GM13977 (cell line): ENCODE measurements around the gene RAI1.

Experiments used
- DNase-seq: peaks from one replicate; pipeline ENCODE4 v3.0.0; 2012; ENCODE audit warnings: low spot score
- CTCF ChIP-seq: IDR thresholded peaks from 2 replicates; pipeline ENCODE4 v1.5.1; 2012; ENCODE audit warnings: mild to moderate bottlenecking, control low read depth; ENCODE audit not compliant: insufficient read depth; ENCODE audit errors: extremely low read depth, missing control alignments
- in situ Hi-C: fragments of 300-500 bp; cut with MboI; formaldehyde crosslinking; loops from one replicate; pipeline ENCODE4 v1.12.0; 2022; ENCODE audit warnings: low sequenced_read_pairs, low pct_unique_long_range_greater_than_20kb, mixed read lengths, inconsistent platforms; ENCODE audit not compliant: unreplicated experiment

Gene RAI1

GRCh38 chr17:17727111-17727659, 45.9 kb downstream of the RAI1 start:
- DNase-seq, result no peak
- in situ Hi-C loops, result no loop called here
- no peak for TF ChIP-seq CTCF

- DNase-seq, result no peak
- TF ChIP-seq CTCF, result no peak
- in situ Hi-C loops, result no loop called here
Observed at GRCh38 chr17:17728146-17728545, 46.9 kb downstream of the RAI1 start.

GRCh38 chr17:17728550-17729251, 47.4 kb downstream of the RAI1 start:
- TF ChIP-seq CTCF, result no peak
- no peak for DNase-seq
- in situ Hi-C loops, result no loop called here

- TF ChIP-seq CTCF, result peak; percentile 76
- peak; percentile 82 for DNase-seq
- in situ Hi-C loops, result no loop called here
Observed at GRCh38 chr17:17729620-17730249, 48.5 kb downstream of the RAI1 start.

GRCh38 chr17:17730250-17730935, 49.1 kb downstream of the RAI1 start:
- in situ Hi-C loops, result no loop called here
- TF ChIP-seq CTCF, result no peak
- DNase-seq, result no peak

- in situ Hi-C loops, result no loop called here
- DNase-seq, result no peak
- TF ChIP-seq CTCF, result no peak
Observed at GRCh38 chr17:17732444-17732843, 51.2 kb downstream of the RAI1 start.
